Right hindlimb (tissue), 1 donor: ENCODE measurements around the gene FOCAD.

Experiments used
- DNase-seq: peaks from one replicate; pipeline ENCODE4 v3.0.0-alpha.2; 2018

Gene FOCAD

GRCh38 chr9:20732118-20732517 lies 48.1 kb downstream of the FOCAD start:
- no peak for DNase-seq

DNA sequence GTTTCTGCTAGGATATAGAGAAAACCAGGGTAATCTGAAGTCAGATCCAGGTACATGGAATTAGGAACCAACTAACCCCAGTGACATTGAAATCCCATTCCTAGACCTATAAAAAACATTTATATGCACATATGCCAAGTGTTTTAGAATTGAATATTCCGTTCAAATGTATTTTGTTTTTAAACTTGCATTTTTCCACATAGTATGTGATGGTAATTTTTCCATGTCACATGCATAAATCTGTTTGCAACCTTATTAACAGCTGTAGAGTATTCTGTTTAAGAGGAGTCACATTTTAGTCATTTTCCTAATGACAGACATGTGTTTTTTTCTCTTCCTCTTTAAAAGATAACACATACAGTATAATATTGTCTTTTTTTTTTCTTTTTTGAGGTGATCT lies 50.2 kb downstream of the FOCAD start:
- no peak for DNase-seq

DNA sequence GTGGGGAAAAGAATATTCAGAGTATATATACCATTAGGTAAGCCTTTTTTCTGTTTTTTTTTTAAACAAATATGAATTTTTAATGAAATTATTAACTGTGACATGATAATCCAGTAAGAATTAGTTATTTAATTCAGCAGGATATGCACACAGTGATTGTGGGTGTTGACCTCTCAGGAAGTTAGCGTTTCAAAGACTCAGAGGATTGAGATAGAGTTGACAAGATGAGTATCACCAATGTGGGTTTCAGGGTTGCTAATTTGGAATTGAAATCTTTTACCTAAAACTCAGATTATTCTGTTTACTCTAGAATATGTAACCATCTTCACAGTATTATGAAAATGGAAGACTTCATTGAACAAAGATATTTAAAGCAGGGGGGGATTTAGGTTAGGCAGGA lies 56.2 kb downstream of the FOCAD start:
- no peak for DNase-seq

DNA sequence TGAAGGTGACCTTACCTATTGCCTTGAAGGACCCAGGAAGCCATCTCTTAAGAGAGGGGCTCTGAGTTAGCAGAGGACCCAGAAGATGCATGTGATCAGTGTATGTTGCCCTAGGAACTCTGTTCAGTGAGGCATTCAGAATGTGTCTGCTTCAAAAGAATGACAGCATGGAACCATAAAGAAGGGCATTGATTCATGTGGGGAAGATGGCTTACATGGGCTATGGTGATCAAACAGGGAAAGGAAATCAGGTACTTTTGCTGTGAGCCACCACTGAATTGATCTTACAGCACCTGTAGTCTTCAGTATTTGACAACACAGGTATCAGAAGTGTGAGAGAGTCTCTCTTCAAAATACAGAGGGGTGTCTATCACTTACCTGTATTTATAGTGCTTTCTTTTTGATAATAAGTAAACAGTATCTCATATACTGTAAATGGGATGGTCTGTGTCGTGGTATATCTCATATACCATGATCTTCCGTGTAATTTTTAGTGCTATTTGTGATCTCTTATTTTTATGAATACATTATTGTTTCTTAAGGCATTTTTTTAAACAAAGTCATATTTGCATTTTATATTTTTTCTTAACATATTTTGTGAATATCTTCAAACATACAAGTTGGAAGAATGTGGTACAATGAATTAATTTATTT lies 57.0 kb downstream of the FOCAD start:
- no peak for DNase-seq

DNA sequence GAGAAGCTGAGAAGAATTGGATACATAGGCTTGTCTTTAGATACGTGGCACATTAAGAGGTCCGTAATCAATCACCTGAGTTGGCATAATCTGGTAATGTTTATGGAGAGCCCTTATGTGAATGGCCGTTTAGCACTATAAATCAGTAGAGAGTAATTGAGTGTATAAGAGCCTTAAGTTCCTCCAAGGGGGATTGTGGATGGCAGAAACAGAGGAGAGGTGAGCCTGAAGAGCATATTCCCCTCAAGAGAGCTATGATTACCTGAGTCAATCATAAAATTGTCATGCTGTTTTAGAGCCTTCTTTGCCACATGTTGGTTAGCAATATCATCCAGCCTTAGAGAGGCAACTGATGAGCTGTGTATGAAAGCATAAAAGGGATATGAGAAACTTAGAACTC lies 58.8 kb downstream of the FOCAD start:
- no peak for DNase-seq

- no peak for DNase-seq
Measured at GRCh38 chr9:20744036-20744630, 60.1 kb downstream of the FOCAD start.

GRCh38 chr9:20746967-20747366 lies 62.9 kb downstream of the FOCAD start:
- DNase-seq, result no peak

DNA sequence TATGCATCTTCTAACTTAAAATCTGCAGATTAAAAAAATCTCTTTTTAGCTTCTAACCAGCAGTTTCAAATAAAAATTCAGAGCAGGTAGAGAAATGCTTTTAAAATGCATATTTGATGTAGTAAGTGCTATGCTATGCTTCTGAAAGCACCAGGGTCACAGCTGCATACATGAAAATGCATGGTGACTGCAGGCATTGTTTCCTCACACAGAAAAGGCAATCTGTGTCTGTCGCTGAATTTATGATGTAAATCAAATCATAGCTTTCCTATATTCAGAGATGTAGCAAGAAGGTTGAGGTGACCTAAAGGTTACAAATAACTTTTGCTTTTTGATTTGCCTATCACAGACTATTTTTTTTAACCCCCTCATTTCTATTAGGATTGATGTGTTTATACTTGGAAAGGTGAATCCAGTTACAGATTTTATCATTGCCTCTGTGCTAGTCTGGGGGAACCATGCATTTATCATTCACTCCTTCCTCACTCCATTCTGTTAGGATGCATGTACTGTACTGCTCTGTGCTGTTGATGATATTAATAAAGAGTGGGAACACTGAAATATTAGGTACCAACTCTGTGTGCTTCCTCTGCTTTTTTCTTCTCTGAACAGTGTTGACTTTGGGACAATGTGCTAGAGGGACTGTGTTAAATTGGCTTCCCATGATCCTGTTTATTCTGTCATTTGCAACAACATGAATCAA lies 65.6 kb downstream of the FOCAD start:
- DNase-seq, result no peak

DNA sequence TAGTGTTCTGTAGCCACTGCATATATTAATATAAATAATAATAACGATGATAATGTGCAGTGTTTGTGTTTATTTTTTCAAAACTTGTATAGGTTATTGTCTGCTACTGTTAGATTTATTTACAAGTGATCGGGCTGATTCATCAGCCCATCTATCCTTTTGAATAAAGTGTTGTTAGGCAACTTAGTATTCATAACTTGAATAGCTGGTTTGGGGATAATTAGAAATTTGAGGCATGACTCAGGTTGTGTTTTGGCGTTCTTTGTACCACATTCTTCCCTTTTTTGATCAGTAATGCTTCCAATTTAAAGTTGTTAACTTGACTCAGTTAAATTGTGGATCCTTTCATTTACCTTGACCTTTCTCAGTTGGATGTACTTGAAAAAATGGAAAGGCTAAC lies 69.7 kb downstream of the FOCAD start:
- DNase-seq, result no peak

GRCh38 chr9:20754556-20754955 lies 70.5 kb downstream of the FOCAD start:
- no peak for DNase-seq

GRCh38 chr9:20760246-20760891 lies 76.3 kb downstream of the FOCAD start:
- DNase-seq, result no peak

DNA sequence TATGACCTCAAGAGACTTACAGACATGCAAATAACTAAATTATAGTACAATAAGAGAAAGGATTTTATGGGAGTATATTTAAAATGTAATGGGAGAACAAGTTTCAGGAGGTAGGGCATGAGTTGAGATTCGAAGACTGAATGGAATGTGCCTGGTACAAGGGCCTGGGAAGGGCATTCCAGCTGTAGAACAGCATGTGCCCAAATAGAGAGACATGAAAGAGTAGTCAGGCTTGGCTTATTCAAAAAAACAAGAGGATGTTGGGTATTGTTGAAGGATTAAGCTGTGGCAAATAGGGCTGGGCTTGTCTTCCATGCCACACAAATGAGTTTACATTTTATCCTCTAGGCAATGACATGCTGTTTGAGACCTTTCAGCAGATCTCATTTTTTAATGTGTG lies 86.9 kb downstream of the FOCAD start:
- no peak for DNase-seq

- no peak for DNase-seq
Measured at GRCh38 chr9:20771729-20772128, 87.7 kb downstream of the FOCAD start.

GRCh38 chr9:20775683-20776082 lies 91.6 kb downstream of the FOCAD start:
- no peak for DNase-seq

GRCh38 chr9:20781092-20781491 lies 97.0 kb downstream of the FOCAD start:
- no peak for DNase-seq

- no peak for DNase-seq
Measured at GRCh38 chr9:20782289-20782688, 98.2 kb downstream of the FOCAD start.

GRCh38 chr9:20783057-20784038 lies 99.3 kb downstream of the FOCAD start:
- DNase-seq, result no peak

DNA sequence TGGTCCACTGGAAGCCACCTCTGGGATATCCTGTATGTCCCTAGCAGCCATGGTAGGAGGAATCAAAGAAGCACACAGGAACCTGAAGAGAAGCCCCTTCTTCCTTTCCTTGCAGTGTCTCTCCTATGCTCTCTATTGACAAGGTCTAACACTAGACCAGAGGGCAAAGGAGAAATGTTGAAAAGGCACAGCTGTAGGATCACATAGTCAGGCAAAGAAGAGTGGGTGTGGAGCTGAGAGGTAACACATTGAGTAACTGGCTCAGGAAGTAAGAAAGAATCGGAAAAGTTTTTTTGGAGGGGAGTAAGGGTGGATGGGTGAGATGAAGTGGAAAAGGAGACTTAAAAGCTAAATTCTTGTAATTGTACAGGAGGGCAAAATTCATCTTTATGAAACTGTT lies 100.1 kb downstream of the FOCAD start:
- no peak for DNase-seq

GRCh38 chr9:20786807-20787206 lies 102.7 kb downstream of the FOCAD start:
- no peak for DNase-seq

DNA sequence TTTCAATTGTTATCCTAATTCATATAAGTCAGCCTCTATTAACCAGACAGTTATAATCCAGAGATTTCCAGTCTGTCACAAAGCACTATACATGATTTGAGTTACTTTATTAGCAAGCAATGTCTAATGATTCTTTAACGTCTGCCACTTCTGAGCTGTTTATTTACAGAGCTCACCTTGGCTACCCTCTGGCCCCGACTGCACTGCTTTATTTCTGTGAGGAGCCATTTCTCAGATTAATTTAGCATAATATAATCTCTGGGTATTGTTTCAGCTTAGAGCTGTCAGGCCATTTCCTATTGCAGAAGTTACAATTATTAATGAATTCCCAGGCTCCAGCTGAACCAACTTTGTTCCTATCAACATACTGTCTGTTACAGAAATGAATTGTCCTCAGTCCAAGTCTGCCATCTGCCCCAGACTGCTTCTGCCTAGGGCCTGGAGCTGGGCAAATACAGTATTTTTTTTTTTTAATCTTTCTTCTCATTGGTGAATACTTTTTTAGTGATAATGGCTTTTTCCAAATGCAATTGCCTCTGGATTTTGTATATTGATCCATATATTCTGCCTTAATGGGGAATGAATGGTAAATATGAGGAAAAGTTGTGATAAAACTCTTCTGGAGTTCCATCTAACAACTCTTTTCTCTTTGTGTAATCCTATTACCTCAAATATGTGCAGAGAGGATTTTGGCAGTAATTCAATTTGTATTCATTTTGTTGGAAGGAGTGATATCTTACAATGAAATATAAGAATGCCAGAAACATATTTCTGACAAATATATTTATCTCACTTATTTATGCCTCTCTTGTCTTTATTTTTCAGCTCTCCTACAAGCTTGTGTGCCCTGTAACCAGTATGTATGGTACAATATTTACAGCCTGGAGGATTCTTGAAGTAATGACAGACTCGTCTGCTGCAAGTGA lies 104.7 kb downstream of the FOCAD start:
- DNase-seq, result no peak

- DNase-seq, result no peak
Measured at GRCh38 chr9:20790721-20791120, 106.7 kb downstream of the FOCAD start.

DNA sequence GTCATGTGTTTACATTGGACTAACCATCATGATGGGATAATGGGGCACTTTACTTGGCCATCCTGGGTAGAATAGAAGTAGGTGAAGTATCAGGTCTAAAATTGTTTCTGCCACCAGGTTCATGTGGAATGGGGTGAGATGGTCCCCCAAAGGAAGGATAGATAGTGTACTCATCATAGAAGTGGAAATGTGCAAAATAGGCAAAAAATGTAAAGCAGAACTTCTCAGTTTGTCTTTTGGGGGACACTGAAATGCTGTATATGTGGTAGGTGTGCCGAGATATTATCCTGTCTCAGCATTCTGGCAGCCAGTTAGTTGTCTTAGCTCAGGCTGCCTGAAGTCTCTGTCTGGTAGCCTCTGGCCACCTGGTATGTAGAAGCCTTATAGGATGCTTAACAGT lies 107.6 kb downstream of the FOCAD start:
- no peak for DNase-seq
